GM12878 (cell line): ENCODE data around the gene NDRG4.

ENCODE experiments used
- CTCF ChIP-seq, 3 experiments: IDR thresholded peaks in 2 of 3; conservative IDR thresholded peaks in 1 of 3; 2 replicates each; pipeline ENCODE4 v1.5.1; 2011; ENCODE audit warnings: low read depth in 3 of 3, low read length in 3 of 3, mild to moderate bottlenecking in 3 of 3, control low read depth in 2 of 3, moderate library complexity in 2 of 3, inconsistent platforms in 1 of 3, mixed read lengths in 1 of 3; ENCODE audit not compliant: control insufficient read depth in 2 of 3, insufficient read depth in 1 of 3; ENCODE audit errors: extremely low read depth in 1 of 3
- MAX ChIP-seq: IDR thresholded peaks from 2 replicates; pipeline ENCODE4 v1.6.1; 2012; ENCODE audit warnings: low read depth, low read length, improper control_type of control experiment

- TF ChIP-seq CTCF (IDR thresholded peaks at IDR 0.05 in 2 of 3, conservative IDR thresholded peaks at IDR 0.05 in 1 of 3; ENCODE audit: control insufficient read depth in 2 of 3, extremely low read depth in 1 of 3, insufficient read depth in 1 of 3, low read depth in 3 of 3, low read length in 3 of 3) (no peak), MAX (no peak)
Measured at GRCh38 chr16:58460219-58460610, 39.7 kb upstream of the NDRG4 start.
